ENCODE measurements around the gene SHB. TPM values are rescaled to one million over a fixed set of nuclear protein-coding genes. Genes with fewer than 3 reads are reported as not detected.

SHB gene
- total and polyA plus RNA-seq, 2 donors (not counting 3 experiments of a cell fraction or from before 2014, with no cell fraction given): 13.4 to 24.9 TPM

GRCh38 chr9:37984278-37984671 lies 84.8 kb downstream of the SHB start:
- TF ChIP-seq JUN (IDR thresholded peaks at IDR 0.05; ENCODE audit: borderline replicate concordance, insufficient read depth, insufficient read length, low read depth) (no peak), EZH2 (IDR thresholded peaks at IDR 0.05; ENCODE audit: borderline replicate concordance, low read depth, low read length, severe bottlenecking) (no peak), POLR2A (IDR thresholded peaks at IDR 0.05; ENCODE audit: low read depth, low read length) (no peak), FOS (IDR thresholded peaks at IDR 0.05; ENCODE audit: borderline replicate concordance, insufficient read depth, low read length) (no peak), CTCF (IDR thresholded peaks at IDR 0.05; ENCODE audit: extremely low read depth in 1 of 2, insufficient read depth in 1 of 2, low read depth in 1 of 2, low read length in 2 of 2) (no peak), MYC (IDR thresholded peaks at IDR 0.05; ENCODE audit: low read depth, low read length) (no peak)
- H2AFZ ChIP-seq (ENCODE audit: low read depth, low read length): no peak overlapping the region
- H3K9ac ChIP-seq (replicated peaks; ENCODE audit: extremely low read depth, insufficient read depth, low read length): no peak overlapping the region
- ChIA-PET CTCF (interaction anchor here (1.0 kb wide), 1 partner anchor 47 kb away, joined by 3 read pairs; no protein-coding TSS in a partner anchor), POLR2A (no interaction called here)
- FAIRE-seq: no peak
- no peaks in the 10 kb centered on the region for H3K36me3 ChIP-seq (ENCODE audit: control insufficient read depth in 2 of 2, extremely low read depth in 1 of 2, insufficient read depth in 2 of 2, low read length in 2 of 2)
- H3K27me3 ChIP-seq (ENCODE audit: control insufficient read depth in 2 of 2, insufficient read depth in 2 of 2, low read length in 2 of 2): no peaks in the 10 kb centered on the region
- dilution Hi-C loops (cut with MboI; ENCODE audit: extremely low pct_ligation_motif_present, low sequenced_read_pairs): no loop called here
- no peak overlapping the region for H3K4me2 ChIP-seq (ENCODE audit: insufficient read depth, low read length)
- peaks cover 4% of the 10 kb centered on the region for H3K4me1 ChIP-seq (ENCODE audit: control insufficient read depth, extremely low read depth, insufficient read depth, low read length)
- H4K20me1 ChIP-seq (replicated peaks; ENCODE audit: control insufficient read depth, extremely low read depth, insufficient read depth, low read length): no peaks in the 10 kb centered on the region
- no TSS peak for BruUV-seq (replicated peaks)
- H3K4me3 ChIP-seq (replicated peaks in 1 of 3; ENCODE audit: insufficient read depth in 1 of 3, low read depth in 1 of 3, low read length in 3 of 3): no peak overlapping the region
- no peak overlapping the region for H3K27ac ChIP-seq (ENCODE audit: insufficient read depth, low read depth, low read length)
- DNase-seq (ENCODE audit: low read depth, low spot score): no peak
- intact Hi-C loops (cut with micrococcal nuclease): no loop called here
- peaks cover 3% of the 10 kb centered on the region for H3K79me2 ChIP-seq (ENCODE audit: control insufficient read depth, insufficient read depth, low read length)
- no peaks in the 10 kb centered on the region for H3K9me3 ChIP-seq (replicated peaks; ENCODE audit: control insufficient read depth, insufficient read depth, low read length)
- H3K9me1 ChIP-seq (replicated peaks; ENCODE audit: control insufficient read depth, extremely low read depth, insufficient read depth, low read length): no peaks in the 10 kb centered on the region

All from endothelial cell of umbilical vein (primary cell).